ENCODE results near the gene NKD2. TPM values are rescaled to one million over a fixed set of nuclear protein-coding genes. Genes with fewer than 3 reads are reported as not detected.
A peak's percentile ranks its signal among the peaks of the same experiment; 100 is the strongest.

The NKD2 gene
- total RNA-seq, 1 donor from 2014 or later = not detected

DNA sequence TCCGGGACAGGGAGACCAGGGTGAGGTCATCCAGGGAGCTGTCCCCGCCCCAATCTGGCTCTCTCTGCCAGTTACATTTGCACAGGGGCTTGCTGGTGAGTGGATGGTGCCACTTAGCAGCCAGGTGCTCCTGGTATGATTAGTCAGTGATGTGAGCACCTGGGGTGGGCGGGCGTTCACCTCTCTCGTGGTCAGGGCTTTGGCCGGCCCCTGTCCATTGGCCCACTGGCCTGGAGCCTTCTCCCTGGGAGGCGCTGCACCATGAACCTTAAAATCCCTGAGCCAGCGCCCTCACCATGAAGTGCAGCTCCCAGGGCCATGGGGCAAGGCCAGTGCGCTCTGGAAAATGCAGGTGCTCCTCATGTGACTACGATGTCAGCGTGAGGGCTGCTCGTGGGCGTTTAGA is 2.0 kb downstream of the NKD2 start:
- H3K27me3 Mint-ChIP-seq (ENCODE audit: unreplicated experiment) = peaks cover 50% of the 10 kb centered on the region
- H3K4me3 Mint-ChIP-seq (ENCODE audit: unreplicated experiment) = no peak overlapping the region
- DNase-seq (ENCODE audit: extremely low spot score, unreplicated experiment) = no peak
- no peak overlapping the region for H3K27ac Mint-ChIP-seq (ENCODE audit: unreplicated experiment)
- H3K4me1 Mint-ChIP-seq (ENCODE audit: unreplicated experiment) = peaks cover 5% of the 10 kb centered on the region
- H3K36me3 Mint-ChIP-seq (ENCODE audit: unreplicated experiment) = no peaks in the 10 kb centered on the region
- no peaks in the 10 kb centered on the region for H3K9me3 Mint-ChIP-seq (ENCODE audit: unreplicated experiment)
- TF ChIP-seq, protein P1, sequence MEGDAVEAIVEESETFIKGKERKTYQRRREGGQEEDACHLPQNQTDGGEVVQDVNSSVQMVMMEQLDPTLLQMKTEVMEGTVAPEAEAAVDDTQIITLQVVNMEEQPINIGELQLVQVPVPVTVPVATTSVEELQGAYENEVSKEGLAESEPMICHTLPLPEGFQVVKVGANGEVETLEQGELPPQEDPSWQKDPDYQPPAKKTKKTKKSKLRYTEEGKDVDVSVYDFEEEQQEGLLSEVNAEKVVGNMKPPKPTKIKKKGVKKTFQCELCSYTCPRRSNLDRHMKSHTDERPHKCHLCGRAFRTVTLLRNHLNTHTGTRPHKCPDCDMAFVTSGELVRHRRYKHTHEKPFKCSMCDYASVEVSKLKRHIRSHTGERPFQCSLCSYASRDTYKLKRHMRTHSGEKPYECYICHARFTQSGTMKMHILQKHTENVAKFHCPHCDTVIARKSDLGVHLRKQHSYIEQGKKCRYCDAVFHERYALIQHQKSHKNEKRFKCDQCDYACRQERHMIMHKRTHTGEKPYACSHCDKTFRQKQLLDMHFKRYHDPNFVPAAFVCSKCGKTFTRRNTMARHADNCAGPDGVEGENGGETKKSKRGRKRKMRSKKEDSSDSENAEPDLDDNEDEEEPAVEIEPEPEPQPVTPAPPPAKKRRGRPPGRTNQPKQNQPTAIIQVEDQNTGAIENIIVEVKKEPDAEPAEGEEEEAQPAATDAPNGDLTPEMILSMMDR (IDR thresholded peaks at IDR 0.05) = no peak

DNA sequence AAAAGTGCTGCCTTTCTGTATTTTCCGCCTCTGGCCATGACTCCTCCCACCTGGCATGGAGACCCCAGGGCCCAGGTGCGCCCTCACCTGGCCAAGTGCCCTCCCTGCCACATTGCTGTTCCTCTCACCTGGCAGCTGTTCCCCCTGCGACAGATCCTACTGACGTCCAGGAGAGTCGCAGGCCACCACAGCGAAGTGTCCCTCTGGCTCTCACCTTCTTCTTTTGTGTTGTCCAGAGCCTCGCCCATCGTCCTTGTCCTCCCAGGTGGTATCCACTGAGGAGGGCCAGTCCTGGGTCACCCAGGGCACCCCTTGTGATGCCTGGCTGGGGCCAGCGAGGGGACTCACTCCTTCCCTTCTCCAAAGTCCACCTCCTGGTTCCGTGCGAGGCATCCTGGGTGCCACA is 2.6 kb downstream of the NKD2 start:
- TF ChIP-seq, protein P1 (IDR thresholded peaks at IDR 0.05) = peak; percentile 32
- Mint-ChIP-seq H3K27ac (ENCODE audit: unreplicated experiment) (no peak overlapping the region), H3K36me3 (ENCODE audit: unreplicated experiment) (no peaks in the 10 kb centered on the region), H3K4me1 (ENCODE audit: unreplicated experiment) (peaks cover 5% of the 10 kb centered on the region), H3K9me3 (ENCODE audit: unreplicated experiment) (no peaks in the 10 kb centered on the region), H3K4me3 (ENCODE audit: unreplicated experiment) (no peak overlapping the region), H3K27me3 (ENCODE audit: unreplicated experiment) (peaks cover 46% of the 10 kb centered on the region)
- no peak for DNase-seq (ENCODE audit: extremely low spot score, unreplicated experiment)

DNA sequence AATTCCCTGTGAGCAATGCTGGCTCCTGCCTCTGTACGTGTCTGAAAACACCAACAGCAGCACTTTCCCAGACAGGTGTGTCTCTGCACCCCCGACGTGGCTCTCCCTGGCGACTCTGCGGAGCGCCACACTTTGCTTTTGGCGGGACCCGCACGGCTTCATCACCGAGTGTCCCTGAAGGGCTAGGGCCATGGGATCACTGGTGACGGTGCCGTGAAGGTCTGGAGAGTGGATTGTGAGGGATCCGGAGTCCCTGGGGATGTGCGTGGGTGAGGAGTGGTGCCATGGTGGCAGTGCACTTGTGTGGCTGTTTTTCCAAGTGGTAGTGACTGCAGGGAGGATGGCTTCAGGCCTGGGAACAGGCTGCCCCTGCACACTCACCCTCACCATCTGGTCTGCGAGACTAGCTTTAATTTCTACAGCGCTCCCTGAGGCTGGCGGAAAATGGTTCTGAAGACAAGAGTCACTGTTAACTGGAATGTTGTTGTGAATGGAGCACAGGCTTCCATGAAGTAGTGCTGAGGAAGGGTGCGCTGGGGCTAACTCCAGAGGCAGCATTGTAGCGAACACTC is 3.2 kb downstream of the NKD2 start:
- TF ChIP-seq, protein P1 (IDR thresholded peaks at IDR 0.05) = no peak
- Mint-ChIP-seq H3K4me3 (ENCODE audit: unreplicated experiment) (no peak overlapping the region), H3K4me1 (ENCODE audit: unreplicated experiment) (peaks cover 5% of the 10 kb centered on the region), H3K36me3 (ENCODE audit: unreplicated experiment) (no peaks in the 10 kb centered on the region), H3K9me3 (ENCODE audit: unreplicated experiment) (no peaks in the 10 kb centered on the region), H3K27me3 (ENCODE audit: unreplicated experiment) (peaks cover 46% of the 10 kb centered on the region), H3K27ac (ENCODE audit: unreplicated experiment) (no peak overlapping the region)
- DNase-seq (ENCODE audit: extremely low spot score, unreplicated experiment) = no peak

DNA sequence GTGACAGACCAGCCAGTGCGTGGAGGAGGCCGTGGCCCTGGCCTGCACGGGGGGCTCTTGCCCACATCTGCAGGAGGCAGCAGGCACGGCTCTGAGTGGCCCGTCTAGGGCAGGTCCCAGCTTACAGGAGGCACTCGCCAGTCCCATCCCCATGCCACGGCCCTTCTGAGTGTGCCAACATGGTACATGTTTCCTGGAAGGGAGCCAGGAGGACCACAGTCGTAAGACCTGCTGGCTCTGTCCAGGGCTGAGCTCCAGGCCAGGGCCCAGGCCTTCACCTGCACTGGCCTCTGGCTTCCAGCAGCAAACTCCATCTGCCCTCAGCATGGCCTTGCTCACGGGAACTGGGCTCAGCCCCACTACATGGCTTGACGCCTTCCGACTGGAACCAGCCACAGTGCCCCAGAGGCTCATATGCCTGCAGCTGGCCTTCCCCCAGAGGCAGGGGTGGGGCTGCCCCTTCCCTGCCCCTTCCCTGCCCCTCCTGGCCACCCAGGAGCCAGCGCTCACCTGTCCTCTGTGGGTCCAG is 3.8 kb downstream of the NKD2 start:
- no peak overlapping the region for H3K27ac Mint-ChIP-seq (ENCODE audit: unreplicated experiment)

DNA sequence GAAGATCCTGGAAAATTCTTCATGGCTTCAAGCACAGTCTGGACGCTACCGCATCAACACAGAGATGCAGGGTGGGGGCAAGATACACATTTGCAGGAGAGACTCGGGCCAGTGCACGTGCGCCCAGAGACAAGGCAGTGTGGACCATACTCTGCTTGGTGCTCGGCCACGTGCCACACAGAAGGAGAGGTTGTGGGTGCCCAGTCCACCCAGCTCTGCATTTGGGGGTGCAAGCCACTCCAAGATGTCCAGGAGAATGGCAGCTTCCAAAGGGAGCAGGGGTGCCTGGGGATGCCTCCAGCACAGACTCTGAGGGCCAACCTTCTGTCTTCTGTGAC is 4.3 kb downstream of the NKD2 start:
- H3K27me3 Mint-ChIP-seq (ENCODE audit: unreplicated experiment) = peaks cover 37% of the 10 kb centered on the region
- no peaks in the 10 kb centered on the region for H3K36me3 Mint-ChIP-seq (ENCODE audit: unreplicated experiment)
- TF ChIP-seq, protein P1 (IDR thresholded peaks at IDR 0.05) = no peak
- H3K9me3 Mint-ChIP-seq (ENCODE audit: unreplicated experiment) = no peaks in the 10 kb centered on the region
- H3K4me1 Mint-ChIP-seq (ENCODE audit: unreplicated experiment) = peaks cover 3% of the 10 kb centered on the region
- no peak overlapping the region for H3K27ac Mint-ChIP-seq (ENCODE audit: unreplicated experiment)
- no peak overlapping the region for H3K4me3 Mint-ChIP-seq (ENCODE audit: unreplicated experiment)
- no peak for DNase-seq (ENCODE audit: extremely low spot score, unreplicated experiment)

More for the DNA sequence above, 3.8 kb downstream of the NKD2 start:
- TF ChIP-seq, protein P1 (IDR thresholded peaks at IDR 0.05) = no peak
- no peaks in the 10 kb centered on the region for H3K36me3 Mint-ChIP-seq (ENCODE audit: unreplicated experiment)
- H3K9me3 Mint-ChIP-seq (ENCODE audit: unreplicated experiment) = no peaks in the 10 kb centered on the region
- H3K4me3 Mint-ChIP-seq (ENCODE audit: unreplicated experiment) = no peak overlapping the region
- peaks cover 5% of the 10 kb centered on the region for H3K4me1 Mint-ChIP-seq (ENCODE audit: unreplicated experiment)
- DNase-seq (ENCODE audit: extremely low spot score, unreplicated experiment) = no peak
- H3K27me3 Mint-ChIP-seq (ENCODE audit: unreplicated experiment) = peaks cover 42% of the 10 kb centered on the region

Measured in osteocyte (in vitro differentiated cells).